ENCODE data around the gene TFCP2.

TFCP2 gene

GRCh38 chr12:51217968-51218606 lies 45.2 kb upstream of the TFCP2 start, which contains the start of gene POU6F1:
Gene POU6F1 (minus strand): TSS chr12:51218062. CDS start chr12:51206836, 11,226 bp downstream.
- TF ChIP-seq TCF12 (IDR thresholded peaks at IDR 0.05; ENCODE audit: low read depth): peak; percentile 46
- 0 out of 2 replicates have a peak, but pooled peaks have one; percentile 49 for TF ChIP-seq CREB1 (IDR thresholded peaks at IDR 0.05; ENCODE audit: low read depth)
- 0 out of 2 replicates have a peak, but pooled peaks have one; percentile 20 for TF ChIP-seq TEAD4 (IDR thresholded peaks at IDR 0.05)
- TF ChIP-seq EGR1 (IDR thresholded peaks at IDR 0.05): peak; percentile 69
- no peak for TF ChIP-seq EP300 (IDR thresholded peaks at IDR 0.05; ENCODE audit: borderline replicate concordance)
- TF ChIP-seq CEBPB (IDR thresholded peaks at IDR 0.05): no peak
- no peak for TF ChIP-seq NFIC (IDR thresholded peaks at IDR 0.05)
- TF ChIP-seq FOXM1 (IDR thresholded peaks at IDR 0.05; ENCODE audit: borderline replicate concordance, low read depth): no peak
- TF ChIP-seq REST (IDR thresholded peaks at IDR 0.05; ENCODE audit: low read depth): no peak
- no peak for TF ChIP-seq RAD21 (IDR thresholded peaks at IDR 0.05; ENCODE audit: low read depth)
- peak; percentile 98 for TF ChIP-seq ZBTB7A (IDR thresholded peaks at IDR 0.05; ENCODE audit: low read depth)
- peak; percentile 37 for TF ChIP-seq TAF1 (IDR thresholded peaks at IDR 0.05; ENCODE audit: low read depth)
- no peak; the same call in 1 of the 2 replicates for TF ChIP-seq USF1 (IDR thresholded peaks at IDR 0.05)
- TF ChIP-seq MAX (IDR thresholded peaks at IDR 0.05): peak; percentile 81
- peak; percentile 27; the same call in 1 of the 2 replicates for TF ChIP-seq YY1 (IDR thresholded peaks at IDR 0.05; ENCODE audit: low read depth)

- TF ChIP-seq YY1 (IDR thresholded peaks at IDR 0.05; ENCODE audit: low read depth) (no peak), NFIC (IDR thresholded peaks at IDR 0.05) (no peak), CREB1 (IDR thresholded peaks at IDR 0.05; ENCODE audit: low read depth) (no peak), EGR1 (IDR thresholded peaks at IDR 0.05) (0 out of 2 replicates have a peak, but pooled peaks have one; percentile 27), FOXM1 (IDR thresholded peaks at IDR 0.05; ENCODE audit: borderline replicate concordance, low read depth) (no peak), TCF12 (IDR thresholded peaks at IDR 0.05; ENCODE audit: low read depth) (no peak), REST (IDR thresholded peaks at IDR 0.05; ENCODE audit: low read depth) (no peak), EP300 (IDR thresholded peaks at IDR 0.05; ENCODE audit: borderline replicate concordance) (no peak), USF1 (IDR thresholded peaks at IDR 0.05) (no peak), TAF1 (IDR thresholded peaks at IDR 0.05; ENCODE audit: low read depth) (peak; percentile 34; the same call in 1 of the 2 replicates), TEAD4 (IDR thresholded peaks at IDR 0.05) (no peak), MAX (IDR thresholded peaks at IDR 0.05) (peak; percentile 16; the same call in 1 of the 2 replicates), ZBTB7A (IDR thresholded peaks at IDR 0.05; ENCODE audit: low read depth) (no peak; the same call in 1 of the 2 replicates), RAD21 (IDR thresholded peaks at IDR 0.05; ENCODE audit: low read depth) (peak; percentile 42), CEBPB (IDR thresholded peaks at IDR 0.05) (no peak)
These were observed 44.4 kb upstream of the TFCP2 start for GRCh38 chr12:51217133-51217967.

GRCh38 chr12:51216642-51217041 lies 43.7 kb upstream of the TFCP2 start:
- TF ChIP-seq ZBTB7A (IDR thresholded peaks at IDR 0.05; ENCODE audit: low read depth) (no peak), EP300 (IDR thresholded peaks at IDR 0.05; ENCODE audit: borderline replicate concordance) (no peak), FOXM1 (IDR thresholded peaks at IDR 0.05; ENCODE audit: borderline replicate concordance, low read depth) (no peak), MAX (IDR thresholded peaks at IDR 0.05) (no peak), CEBPB (IDR thresholded peaks at IDR 0.05) (no peak), USF1 (IDR thresholded peaks at IDR 0.05) (no peak), RAD21 (IDR thresholded peaks at IDR 0.05; ENCODE audit: low read depth) (no peak), YY1 (IDR thresholded peaks at IDR 0.05; ENCODE audit: low read depth) (no peak), NFIC (IDR thresholded peaks at IDR 0.05) (no peak), EGR1 (IDR thresholded peaks at IDR 0.05) (no peak), TAF1 (IDR thresholded peaks at IDR 0.05; ENCODE audit: low read depth) (no peak)

GRCh38 chr12:51214895-51215294 lies 42.0 kb upstream of the TFCP2 start:
- TF ChIP-seq FOXM1 (IDR thresholded peaks at IDR 0.05; ENCODE audit: borderline replicate concordance, low read depth) (no peak), CREB1 (IDR thresholded peaks at IDR 0.05; ENCODE audit: low read depth) (no peak), CEBPB (IDR thresholded peaks at IDR 0.05) (no peak), REST (IDR thresholded peaks at IDR 0.05; ENCODE audit: low read depth) (no peak), NFIC (IDR thresholded peaks at IDR 0.05) (no peak)

Measured in Ishikawa (cell line).